AG09309 (cell line): Measurements from ENCODE around the gene C1QTNF8.

Source experiments
- DNase-seq: peaks from one replicate; pipeline ENCODE4 v3.0.0-alpha.2; 2010; ENCODE audit warnings: low read depth
- H3K4me3 ChIP-seq: 2 replicates; pipeline ENCODE4 v1.5.1; 2011; ENCODE audit warnings: mild to moderate bottlenecking, low read depth, low read length, moderate library complexity; ENCODE audit not compliant: control insufficient read depth
- CTCF ChIP-seq: IDR thresholded peaks from 2 replicates; pipeline ENCODE4 v1.5.1; 2011; ENCODE audit warnings: mild to moderate bottlenecking, low read depth, low read length, inconsistent platforms; ENCODE audit not compliant: insufficient read depth, control insufficient read depth; ENCODE audit errors: missing control alignments

C1QTNF8 gene

GRCh38 chr16:1072526-1073261, 23.4 kb downstream of the C1QTNF8 start, which contains the start of gene SSTR5:
Gene SSTR5, plus strand, starts transcription at chr16:1072747. Its CDS starts 6,122 bp downstream, at chr16:1078869.
- TF ChIP-seq CTCF = no peak
- no peak for DNase-seq
- no peak within 1 kb of the TSS for H3K4me3 ChIP-seq

GRCh38 chr16:1071561-1072225, 24.4 kb downstream of the C1QTNF8 start:
- DNase-seq = no peak
- H3K4me3 ChIP-seq = no peak overlapping the region
- no peak for TF ChIP-seq CTCF

GRCh38 chr16:1070864-1071408, 25.1 kb downstream of the C1QTNF8 start:
- TF ChIP-seq CTCF = no peak
- no peak for DNase-seq

GRCh38 chr16:1070084-1070863, 25.8 kb downstream of the C1QTNF8 start:
- no peak for DNase-seq
- no peak overlapping the region for H3K4me3 ChIP-seq
- TF ChIP-seq CTCF = no peak

More at GRCh38 chr16:1070864-1071408, 25.1 kb downstream of the C1QTNF8 start:
- H3K4me3 ChIP-seq = no peak overlapping the region

GRCh38 chr16:1069154-1069553, 26.9 kb downstream of the C1QTNF8 start:
- no peak for DNase-seq
- H3K4me3 ChIP-seq = no peak overlapping the region

More at GRCh38 chr16:1069154-1069553, 26.9 kb downstream of the C1QTNF8 start:
- TF ChIP-seq CTCF = no peak
